Putamen (tissue), 1 donor: ENCODE results near the gene MYO5C.
"Not testable (repeated sequence)": the region's sequence is repeated elsewhere in the genome, so short reads cannot be mapped to it uniquely, and the experiment has no call there.

Experiments used
- DNase-seq: peaks from one replicate; pipeline ENCODE4 v3.0.0-alpha.2; 2016; ENCODE audit warnings: low spot score

MYO5C gene

GRCh38 chr15:52172869-52173268, 122.7 kb downstream of the MYO5C start:
- no peak for DNase-seq

GRCh38 chr15:52171807-52172206, 123.8 kb downstream of the MYO5C start:
- DNase-seq = no peak

- no peak for DNase-seq
These were observed 124.2 kb downstream of the MYO5C start for GRCh38 chr15:52171386-52171785.

GRCh38 chr15:52170199-52170598, 125.4 kb downstream of the MYO5C start:
- not testable (repeated sequence) for DNase-seq

- DNase-seq = not testable (repeated sequence)
These were observed 130.0 kb downstream of the MYO5C start for GRCh38 chr15:52165494-52166131.

GRCh38 chr15:52164631-52165265, 130.9 kb downstream of the MYO5C start:
- no peak for DNase-seq

- no peak for DNase-seq
These were observed 132.0 kb downstream of the MYO5C start for GRCh38 chr15:52163321-52164190.

GRCh38 chr15:52162876-52163275, 132.7 kb downstream of the MYO5C start:
- no peak for DNase-seq

- DNase-seq = no peak
These were observed 133.3 kb downstream of the MYO5C start for GRCh38 chr15:52162260-52162659.

GRCh38 chr15:52161406-52161966, 134.1 kb downstream of the MYO5C start:
- no peak for DNase-seq

- DNase-seq = no peak
These were observed 136.0 kb downstream of the MYO5C start for GRCh38 chr15:52159645-52160044.

- peak; percentile 79 for DNase-seq
These were observed 137.4 kb downstream of the MYO5C start for GRCh38 chr15:52158084-52158765.

GRCh38 chr15:52155878-52156277, 139.7 kb downstream of the MYO5C start:
- no peak for DNase-seq

GRCh38 chr15:52154896-52155865, 140.4 kb downstream of the MYO5C start:
- DNase-seq = no peak

- no peak for DNase-seq
These were observed 141.4 kb downstream of the MYO5C start for GRCh38 chr15:52153900-52154895.

- DNase-seq = no peak
These were observed 144.3 kb downstream of the MYO5C start for GRCh38 chr15:52151353-52151752.

- DNase-seq = no peak
These were observed 144.7 kb downstream of the MYO5C start for GRCh38 chr15:52150871-52151270.

GRCh38 chr15:52150043-52150825, 145.4 kb downstream of the MYO5C start:
- DNase-seq = no peak

- no peak for DNase-seq
These were observed 147.2 kb downstream of the MYO5C start for GRCh38 chr15:52148403-52148802.
